Activated T-cell treated with anti-CD3 and anti-CD28 coated beads for 1 hour (primary cell): ENCODE results near the gene ITGA8.
"Not testable (repeated sequence)": the region's sequence is repeated elsewhere in the genome, so short reads cannot be mapped to it uniquely, and the experiment has no call there.

Source experiments
- DNase-seq: peaks from one replicate; pipeline ENCODE4 v3.0.0-alpha.2; 2020; ENCODE audit warnings: low read depth

ITGA8 gene

DNA sequence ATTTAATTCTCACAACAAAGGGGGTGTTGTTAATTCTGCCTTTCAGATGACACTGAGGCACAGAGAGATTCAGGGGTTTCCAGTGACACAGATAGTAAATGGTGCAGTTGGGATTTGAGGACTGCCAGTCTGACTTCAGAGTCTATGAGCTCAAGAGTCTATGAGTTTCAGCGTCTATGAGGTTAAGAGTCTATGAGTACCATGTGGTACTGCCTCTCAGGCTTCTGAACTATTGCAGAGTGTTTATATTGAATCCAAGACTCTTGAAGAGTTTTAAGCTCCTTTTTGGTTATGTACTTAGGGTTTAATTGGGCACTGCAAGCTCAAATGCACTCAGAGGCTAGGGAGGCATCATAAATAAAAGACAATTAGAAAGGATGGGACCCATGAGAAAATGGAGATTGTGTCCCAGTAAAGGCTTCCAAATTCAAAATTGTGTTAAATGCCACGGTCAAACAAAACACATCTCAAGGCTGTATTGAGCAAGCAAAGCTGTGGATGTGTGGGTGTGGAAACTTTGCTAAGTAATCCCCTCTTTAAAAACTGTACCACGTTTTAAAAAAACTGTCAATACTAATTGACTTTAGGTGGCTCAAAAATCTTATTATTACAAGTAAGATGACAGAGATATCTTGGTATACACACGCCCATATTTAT lies 224.7 kb downstream of the ITGA8 start:
- DNase-seq: no peak

DNA sequence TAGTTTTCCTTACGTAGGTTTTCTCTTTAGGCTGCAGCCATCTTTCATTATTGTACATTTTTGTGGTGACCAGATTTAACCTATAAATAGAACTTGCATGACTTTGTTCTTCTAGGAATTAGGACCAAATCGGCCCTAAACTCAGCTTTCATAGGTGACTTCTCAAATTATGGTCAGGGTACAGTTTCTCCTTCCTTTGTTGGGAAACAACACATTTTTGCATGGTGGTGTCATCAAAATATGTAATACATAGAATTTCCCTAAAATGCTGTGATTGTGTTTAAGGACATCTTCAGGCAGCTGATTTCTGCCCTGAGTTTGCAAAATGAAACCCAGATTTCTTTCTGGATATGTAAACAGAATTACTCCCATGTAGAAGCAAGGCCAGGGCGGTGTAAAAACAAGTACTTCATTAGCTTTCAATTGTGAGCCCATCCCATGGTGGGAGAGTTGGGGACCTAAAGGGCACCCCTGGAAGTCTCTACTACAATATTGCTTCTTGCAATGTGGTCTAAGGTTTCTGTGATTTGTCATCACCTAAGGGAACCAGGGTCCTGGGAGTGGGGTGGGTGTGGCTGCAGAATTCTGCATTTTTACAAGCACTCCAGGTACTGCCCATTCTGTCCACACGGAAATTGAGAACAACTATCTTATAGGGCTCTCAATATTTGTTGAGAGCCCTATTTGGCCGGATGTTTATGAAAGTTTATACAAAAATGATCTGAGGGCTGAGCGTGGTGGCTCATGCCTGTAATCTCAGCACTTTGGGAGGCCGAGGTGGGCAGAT lies 227.7 kb downstream of the ITGA8 start:
- DNase-seq: no peak

DNA sequence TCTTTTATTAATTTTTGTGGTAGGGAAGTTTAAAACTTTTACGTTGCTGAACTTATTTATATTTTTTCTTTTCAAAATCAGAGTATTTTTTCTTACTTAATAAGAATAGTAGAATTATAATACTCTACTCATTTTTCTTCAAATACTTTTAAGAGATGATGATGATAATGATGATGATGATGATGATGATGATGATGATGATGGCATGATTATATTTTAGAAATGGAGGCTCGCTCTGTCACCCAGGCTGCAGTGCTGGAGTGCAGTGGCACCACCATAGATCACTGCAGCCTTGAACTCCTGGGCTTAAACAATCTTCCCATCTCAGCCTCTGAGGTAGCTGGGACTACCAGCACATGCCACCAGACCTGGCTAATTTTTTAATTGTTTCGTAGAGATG lies 230.3 kb downstream of the ITGA8 start:
- DNase-seq: no peak

DNA sequence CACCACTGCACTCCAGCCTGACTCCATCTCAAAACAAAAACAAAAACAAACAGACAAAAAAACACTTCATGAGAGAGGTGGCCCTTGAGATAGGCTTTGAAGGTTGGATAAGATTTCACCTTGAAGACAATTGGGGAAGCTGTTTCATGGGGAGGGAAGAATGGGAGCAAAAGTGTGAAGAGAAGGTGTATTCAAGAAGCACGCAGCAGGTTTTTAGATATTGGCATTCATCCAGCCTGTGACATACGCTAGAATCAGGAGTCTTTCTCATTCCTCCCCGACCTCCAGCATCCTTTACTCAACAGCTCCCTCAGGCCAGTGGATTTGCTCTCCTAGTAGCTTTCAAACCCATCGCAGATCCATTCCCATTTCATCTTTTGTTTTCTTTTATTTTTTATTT lies 232.3 kb downstream of the ITGA8 start:
- no peak for DNase-seq

DNA sequence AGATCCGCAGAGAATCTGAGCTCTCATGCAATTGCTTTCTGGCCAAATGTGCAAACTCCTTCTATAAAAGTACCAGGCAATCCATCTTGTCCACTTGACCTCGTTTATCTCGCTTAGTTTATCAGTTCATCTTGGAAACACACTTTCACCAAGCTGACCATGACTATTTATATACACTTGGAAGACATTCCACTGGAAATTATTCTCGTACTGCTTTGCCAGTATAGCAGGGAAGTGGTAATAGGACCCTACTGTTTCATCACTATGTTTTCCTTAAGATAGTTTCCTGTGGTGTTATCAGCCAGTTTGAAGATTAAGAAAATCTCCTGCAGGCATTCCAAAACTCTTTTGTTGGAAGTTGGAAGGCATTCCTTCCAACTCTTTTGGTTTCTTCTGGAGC lies 233.3 kb downstream of the ITGA8 start:
- no peak for DNase-seq

DNA sequence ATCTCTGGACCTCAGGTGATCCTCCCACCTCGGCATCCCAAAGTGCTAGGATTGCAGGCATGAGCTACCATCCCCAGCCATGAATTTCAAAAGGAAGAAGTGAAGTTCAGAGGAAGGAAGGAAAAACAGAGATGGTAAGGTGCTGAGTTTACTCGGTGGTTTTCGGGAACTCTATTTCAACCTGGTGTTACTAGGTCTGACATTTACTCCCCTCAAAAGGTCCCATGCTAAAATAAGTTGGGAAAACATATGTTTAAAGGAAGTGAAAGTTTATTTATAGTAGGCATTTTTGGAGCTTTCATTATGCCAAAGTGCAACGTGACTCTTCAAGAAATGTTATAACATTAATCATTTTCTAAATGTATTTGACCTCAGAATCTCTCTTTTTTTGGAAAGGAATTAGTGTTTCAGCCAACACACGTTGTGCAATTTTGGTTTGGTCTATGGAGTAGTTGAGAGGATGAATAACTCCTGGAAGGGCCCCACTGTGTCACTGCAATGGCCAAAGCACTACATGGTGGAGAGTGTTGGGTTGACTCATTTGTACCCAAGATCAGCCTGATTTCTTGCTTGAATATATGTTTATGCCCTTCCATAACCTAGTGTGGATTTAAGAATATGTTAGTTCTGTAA lies 233.9 kb downstream of the ITGA8 start:
- DNase-seq: no peak

DNA sequence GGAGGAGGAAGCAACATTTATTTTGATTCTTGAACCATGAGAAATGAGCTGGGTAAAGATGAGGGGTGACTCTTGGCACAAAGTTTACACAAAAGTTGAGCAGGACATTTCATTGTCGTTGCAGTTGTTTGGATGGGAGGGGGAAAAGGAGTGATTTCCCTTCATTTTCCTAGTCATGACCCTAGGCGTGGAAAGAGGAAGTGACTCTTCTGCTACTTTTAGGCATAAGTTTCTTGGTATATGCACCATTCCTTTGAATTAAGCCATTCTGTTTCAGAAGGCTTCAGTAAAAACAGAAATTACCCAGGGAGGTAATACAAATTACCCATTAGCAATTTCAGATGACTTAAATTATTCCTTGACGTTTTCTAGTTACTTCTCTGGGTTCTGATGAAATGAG lies 234.7 kb downstream of the ITGA8 start:
- no peak for DNase-seq

DNA sequence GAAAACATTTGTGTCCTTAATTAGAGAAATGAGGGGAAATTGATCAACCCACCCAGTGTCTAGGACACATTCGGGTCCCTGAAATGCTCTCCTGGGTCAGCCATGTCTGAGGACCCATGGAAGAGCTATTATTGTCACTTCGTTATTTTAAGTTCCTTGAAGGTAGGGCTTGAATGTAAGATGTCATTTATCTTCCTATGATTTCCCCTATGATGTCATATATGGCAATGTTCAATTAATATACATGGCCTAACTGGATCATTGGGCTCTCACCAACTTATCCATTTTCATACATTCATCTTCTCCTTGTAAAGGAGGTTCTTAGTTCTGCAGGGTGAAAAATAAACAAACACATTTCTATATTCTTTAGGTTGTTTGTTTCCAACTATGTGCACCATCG lies 235.6 kb downstream of the ITGA8 start:
- no peak for DNase-seq

DNA sequence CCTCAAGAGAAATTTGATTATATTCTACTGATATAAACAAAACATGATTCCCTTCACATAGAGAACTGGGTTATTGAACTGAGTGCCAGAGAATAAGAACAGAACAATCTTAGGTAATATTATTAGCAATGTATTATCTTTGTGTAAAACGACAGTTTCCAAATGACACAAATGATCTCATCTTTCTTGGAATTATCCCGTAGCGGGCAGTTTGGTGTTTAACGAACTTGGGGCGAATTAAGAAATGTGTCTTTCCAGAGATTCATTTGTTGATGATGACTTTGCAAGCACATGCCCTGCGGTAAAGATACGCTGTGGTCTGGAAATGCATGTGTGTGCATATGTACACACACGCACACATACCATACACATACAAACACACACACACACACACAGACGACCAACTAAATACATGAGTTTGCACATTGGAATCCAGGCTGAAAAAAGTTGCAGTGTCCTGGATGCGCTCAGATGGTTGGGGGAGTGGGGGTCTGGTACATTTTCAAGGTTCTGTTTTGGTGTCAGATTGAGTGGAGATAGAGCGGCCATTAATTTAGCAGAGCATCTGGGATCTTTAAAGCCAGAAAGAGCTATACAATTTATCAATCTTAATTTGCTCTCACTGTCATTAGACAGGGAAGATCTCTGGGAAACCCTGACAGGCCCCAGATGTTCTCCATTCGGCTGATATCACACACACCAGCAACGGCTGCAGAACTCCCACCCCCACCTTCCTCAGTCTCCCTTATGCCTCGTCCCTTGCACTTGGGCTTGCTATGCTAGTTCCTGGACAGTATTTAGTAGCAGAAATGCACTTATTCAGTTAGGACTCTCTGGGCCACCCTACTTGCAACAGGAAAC lies 236.3 kb downstream of the ITGA8 start:
- no peak for DNase-seq

DNA sequence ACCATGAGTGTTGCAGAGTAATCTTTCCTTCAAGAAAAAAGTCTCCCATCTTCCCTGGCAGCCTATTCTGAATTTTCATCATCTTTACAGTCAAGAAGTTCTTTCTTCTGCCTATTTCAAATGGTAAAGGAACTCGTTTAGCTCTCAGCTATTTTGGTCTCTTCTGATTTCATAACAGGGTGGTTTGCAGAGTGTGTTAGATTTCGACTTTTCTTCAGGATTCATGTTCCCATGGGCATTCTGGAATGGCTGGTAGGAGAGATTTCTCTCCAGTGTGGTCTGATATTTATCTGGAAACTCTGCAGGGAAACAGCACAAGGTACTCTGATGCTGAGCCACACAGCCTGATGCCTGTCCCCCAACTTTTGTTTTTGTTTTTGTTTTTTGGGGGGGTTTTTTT lies 237.6 kb downstream of the ITGA8 start:
- DNase-seq: no peak

DNA sequence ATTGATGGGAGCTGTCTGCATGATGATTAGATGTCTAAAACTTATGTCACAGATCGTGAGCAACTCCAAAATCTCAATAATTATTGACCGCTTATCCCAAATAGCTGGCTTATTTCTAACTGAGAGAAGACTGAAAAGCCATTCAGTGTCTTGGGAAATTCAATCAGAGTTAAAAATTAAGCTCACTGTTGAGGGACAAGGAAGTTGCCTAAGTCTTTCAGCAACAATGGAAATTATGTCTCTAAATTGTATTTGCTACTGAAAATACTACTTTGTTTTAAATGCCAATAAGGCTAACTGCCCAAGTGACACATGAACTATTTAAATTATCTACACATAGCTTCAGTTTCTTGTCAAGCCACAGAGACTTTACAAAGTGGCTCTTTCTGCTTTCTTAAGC lies 240.8 kb downstream of the ITGA8 start:
- DNase-seq: no peak

DNA sequence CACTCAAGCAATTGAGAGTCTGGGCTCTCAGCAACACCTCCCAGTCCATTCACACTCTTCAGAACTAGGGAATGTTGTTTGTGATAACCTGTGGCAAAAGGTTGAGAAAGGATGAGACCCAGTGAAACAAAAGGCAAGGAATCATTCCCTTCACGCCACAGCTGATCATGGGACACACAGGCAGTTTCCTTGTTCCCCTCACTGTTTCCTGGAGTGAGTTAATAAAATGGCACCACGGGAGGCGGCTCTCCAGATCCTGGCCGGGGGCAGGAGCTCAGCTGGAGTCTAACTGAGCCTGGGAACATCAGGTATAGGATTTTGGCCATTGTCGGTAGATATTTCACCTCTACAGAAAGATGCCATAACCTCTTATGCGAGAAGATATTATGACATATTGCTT lies 241.3 kb downstream of the ITGA8 start:
- DNase-seq: no peak

DNA sequence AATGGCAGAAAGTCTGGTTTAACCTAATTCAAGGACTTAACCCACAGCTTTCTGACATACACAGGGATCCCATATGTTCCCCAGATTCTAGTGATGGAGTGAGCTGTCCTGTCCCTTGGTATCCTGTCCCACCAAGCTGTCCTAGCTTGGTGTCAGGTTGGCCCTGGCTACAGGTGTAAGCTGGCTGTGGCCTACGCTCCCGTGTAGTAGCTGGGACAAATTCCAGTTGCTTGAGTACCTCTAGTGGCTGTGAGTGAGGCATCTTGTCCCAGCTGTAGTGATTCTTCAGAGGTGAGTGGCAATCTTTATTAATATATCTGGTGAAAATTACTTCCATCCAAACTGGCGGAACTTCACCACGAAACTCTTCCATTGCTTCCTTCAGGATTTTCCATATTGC lies 243.4 kb downstream of the ITGA8 start:
- DNase-seq: no peak

DNA sequence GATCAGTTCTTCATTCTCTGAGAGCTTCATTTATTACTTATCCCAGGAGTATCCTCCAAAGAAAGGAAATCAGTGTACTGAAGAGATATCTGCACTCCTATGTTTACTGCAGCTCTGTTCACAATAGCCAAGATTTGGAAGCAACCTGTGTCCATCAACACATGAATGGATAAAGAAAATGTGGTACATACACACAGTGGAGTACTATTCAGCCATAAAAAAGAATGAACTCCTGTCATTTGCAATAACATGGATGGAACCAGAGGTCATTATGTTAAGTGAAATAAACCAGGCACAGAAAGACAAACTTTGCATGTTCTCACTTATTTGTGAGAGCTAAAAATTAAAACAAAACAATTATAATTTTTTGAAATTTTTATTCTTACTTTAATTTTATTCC lies 244.3 kb downstream of the ITGA8 start:
- not testable (repeated sequence) for DNase-seq

DNA sequence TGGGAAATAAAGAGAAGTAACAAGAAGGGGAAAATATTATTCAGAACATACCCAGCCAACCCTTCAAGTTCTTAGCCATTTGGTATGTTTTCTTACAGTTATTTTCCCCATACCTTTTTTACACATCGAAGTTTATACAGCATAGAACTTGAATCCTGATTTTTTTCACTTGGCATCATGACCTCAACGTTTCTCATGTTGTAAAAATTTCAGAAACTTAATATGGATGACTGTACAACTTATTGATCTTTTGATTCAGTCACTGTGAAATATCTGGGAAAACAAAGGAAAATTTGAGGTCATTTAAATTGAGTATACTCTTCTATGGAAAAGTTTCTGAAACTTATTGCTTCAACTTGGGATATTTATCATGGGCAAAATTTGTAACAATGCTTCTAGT lies 245.1 kb downstream of the ITGA8 start:
- DNase-seq: no peak

DNA sequence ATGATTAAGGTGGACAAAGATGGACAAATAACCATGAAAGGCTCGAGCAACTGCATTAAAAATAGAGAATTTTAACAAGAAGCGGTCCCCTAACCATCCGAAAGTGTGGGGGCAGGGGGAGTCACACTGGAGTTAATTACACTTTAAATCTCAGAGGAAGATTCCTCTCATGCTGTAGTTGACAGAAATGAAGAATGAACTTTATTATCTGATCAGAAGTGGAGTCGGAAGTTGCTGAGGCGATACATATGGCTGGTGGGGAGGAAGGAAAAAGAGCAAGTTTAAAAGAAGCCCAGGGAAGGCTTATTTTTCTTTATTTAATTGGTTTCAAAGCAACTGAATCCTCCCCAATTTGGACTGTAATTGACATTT lies 246.3 kb downstream of the ITGA8 start:
- no peak for DNase-seq

DNA sequence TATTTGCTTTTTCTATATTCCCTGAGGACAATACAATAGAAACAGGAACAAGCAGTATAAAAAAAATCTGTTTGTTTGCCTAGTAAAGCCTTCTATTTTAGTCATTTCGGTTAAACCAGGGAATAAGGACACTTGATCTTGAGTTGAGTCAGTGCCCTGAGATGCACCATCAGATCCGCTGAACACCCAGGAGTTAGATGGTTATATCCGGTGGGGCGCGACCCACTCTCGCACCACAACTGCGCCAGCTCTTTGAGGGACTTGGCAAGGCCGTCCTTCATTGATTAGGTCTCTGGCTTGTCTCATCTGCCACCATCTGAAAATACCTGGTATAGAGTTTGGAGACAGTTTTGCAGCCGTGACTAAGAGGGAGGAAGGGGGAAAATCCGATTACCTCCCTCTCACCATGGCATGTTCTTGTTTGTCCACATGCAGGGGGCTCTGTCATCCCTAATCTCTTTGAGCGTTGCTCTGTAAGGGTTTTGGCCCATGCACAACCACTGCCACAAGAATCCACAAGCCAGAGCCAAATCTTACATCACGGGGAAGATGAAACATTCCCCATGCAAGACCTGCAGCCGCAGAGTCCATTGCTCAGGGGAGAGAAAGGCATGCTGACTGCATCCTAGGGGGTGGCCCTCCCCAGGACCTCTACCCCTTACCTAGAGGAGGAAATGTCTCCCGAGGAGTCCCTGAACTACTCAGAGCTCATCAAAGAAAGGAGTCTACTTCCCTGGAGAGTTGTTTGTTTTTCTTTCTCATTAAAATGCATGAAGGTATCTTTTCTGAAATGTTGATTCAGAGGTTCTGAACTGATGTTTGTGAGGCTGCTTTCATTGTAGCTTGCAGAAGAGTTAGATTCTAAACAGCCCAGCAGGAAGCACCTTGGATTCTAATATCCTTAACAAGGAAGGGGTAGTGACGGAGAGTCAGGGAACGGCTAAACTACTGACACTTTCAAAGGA lies 247.0 kb downstream of the ITGA8 start:
- no peak for DNase-seq

DNA sequence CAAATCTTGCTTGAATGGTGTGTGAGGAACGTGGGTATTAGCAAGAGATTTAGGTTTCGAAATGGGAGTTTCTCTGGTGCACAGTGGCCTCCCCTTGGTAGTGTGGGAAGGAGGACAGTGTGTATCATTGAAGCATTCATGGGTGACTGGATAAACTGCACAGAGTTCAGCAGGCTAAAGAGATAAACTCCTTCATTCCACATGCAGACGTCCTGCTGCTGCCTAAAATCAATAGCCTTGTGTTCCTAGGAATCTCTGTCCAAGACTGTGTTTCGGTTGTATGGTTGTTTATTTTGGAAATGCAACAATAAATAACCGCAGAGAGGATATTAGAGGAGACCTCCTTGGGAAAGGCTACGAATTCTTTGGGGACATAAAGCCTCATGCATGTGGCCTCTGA lies 247.7 kb downstream of the ITGA8 start:
- no peak for DNase-seq

DNA sequence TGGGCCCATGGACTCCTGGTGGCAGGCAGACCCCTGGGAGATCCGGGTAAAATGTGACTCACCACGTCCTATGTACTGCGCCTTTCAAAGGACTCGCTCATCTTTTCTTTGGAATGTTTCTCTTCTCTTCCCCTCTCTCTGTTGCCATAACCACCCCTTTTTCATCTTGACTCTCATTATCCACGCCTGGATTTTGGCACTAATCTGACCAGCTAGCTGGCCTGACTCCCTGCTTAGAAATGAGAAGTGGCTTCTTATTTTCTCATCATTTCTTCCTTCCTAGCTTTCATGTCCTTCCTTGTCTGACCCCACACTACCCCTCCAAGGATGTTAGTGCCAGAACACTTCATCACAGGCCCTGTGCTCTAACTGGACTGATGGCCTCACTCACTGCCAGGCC lies 250.6 kb downstream of the ITGA8 start:
- no peak for DNase-seq

DNA sequence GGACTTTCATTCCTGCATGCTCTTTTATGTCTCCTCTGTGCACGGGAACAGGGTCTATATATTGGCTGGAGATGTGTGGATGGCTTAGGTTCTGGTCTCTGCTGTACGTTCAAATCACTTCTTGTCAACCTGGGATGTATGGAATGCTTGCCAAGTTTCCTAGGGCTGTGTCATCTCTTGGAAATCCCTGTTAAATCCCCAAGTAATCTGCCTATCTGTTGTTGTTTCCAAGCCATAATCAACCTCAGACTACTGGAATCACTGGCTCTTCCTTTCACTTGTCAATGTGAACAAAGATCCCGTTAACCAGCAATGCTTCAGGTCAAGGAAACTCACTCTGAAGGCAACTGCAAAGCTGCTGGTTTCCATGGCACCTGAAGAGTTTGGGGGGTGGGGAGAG lies 255.3 kb downstream of the ITGA8 start:
- DNase-seq: no peak
